Measurements from ENCODE around the gene SLC30A1.

SLC30A1 gene

GRCh38 chr1:211607754-211608473, 29.0 kb upstream of the SLC30A1 start:
- Histone ChIP-seq H3K9me3 (ENCODE audit: severe bottlenecking) (no peaks in the 10 kb centered on the region), H3K4me3 (ENCODE audit: severe bottlenecking) (no peak overlapping the region), H3K27me3 (ENCODE audit: insufficient read depth, poor library complexity, severe bottlenecking) (no peaks in the 10 kb centered on the region), H3K36me3 (ENCODE audit: low read depth) (no peaks in the 10 kb centered on the region), H3K4me1 (ENCODE audit: insufficient read depth, poor library complexity, severe bottlenecking) (no peaks in the 10 kb centered on the region), H3K27ac (ENCODE audit: poor library complexity, severe bottlenecking) (no peak overlapping the region)
- no peak for ATAC-seq (ENCODE audit: low read depth)
- no peak for DNase-seq (ENCODE audit: low spot score)
- no peak for TF ChIP-seq CTCF (IDR thresholded peaks at IDR 0.05; ENCODE audit: poor library complexity, severe bottlenecking)

DNA sequence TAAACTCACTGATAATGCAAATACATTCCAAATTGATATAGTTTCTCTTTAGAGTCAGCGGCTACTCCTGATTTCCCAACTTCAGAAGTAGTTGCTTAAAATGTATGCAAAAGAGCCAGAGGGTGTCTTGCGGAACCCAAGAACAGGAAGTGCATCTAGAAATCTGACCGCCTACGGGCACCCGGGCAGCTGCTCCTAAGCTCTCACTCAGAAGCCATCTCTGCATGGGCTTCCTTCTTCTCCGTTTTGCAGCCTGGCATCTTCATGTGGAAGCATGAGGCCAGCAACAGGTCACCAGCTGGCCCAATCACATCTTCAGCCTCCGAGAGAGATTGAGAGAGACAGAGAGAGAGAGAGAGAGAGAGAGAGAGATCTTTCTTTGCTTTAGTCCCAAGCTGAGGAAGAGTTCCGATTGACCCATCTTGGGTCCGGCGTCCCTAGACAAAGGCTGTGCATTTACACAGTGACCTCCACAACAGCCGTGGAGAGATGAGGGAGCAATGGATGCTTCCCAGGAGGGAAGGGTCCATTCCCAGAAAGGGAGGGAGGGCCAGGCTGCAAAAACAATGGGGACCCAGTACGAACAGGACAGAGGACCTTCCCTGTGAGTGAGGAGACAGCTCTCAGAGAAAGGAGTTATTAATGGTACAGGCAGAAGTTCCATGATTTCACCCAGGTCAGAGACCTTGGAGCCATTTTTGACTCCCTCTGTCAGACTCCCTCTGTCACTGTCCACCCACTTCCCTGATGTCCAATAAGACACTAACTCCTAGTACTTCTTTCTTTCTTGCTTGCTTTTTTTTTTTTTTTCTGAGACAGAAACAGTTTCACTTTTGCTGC, 28.2 kb upstream of the SLC30A1 start:
- Histone ChIP-seq H3K27ac (ENCODE audit: poor library complexity, severe bottlenecking) (no peak overlapping the region), H3K36me3 (ENCODE audit: low read depth) (no peaks in the 10 kb centered on the region), H3K4me1 (ENCODE audit: insufficient read depth, poor library complexity, severe bottlenecking) (no peaks in the 10 kb centered on the region), H3K27me3 (ENCODE audit: insufficient read depth, poor library complexity, severe bottlenecking) (no peaks in the 10 kb centered on the region), H3K4me3 (ENCODE audit: severe bottlenecking) (no peak overlapping the region), H3K9me3 (ENCODE audit: severe bottlenecking) (no peaks in the 10 kb centered on the region)
- TF ChIP-seq CTCF (IDR thresholded peaks at IDR 0.05; ENCODE audit: poor library complexity, severe bottlenecking), result no peak
- DNase-seq (ENCODE audit: low spot score) (no peak), ATAC-seq (ENCODE audit: low read depth) (no peak)

- H3K27ac ChIP-seq (ENCODE audit: poor library complexity, severe bottlenecking), result no peak overlapping the region
- H3K9me3 ChIP-seq (ENCODE audit: severe bottlenecking), result no peaks in the 10 kb centered on the region
- no peaks in the 10 kb centered on the region for H3K36me3 ChIP-seq (ENCODE audit: low read depth)
- no peaks in the 10 kb centered on the region for H3K27me3 ChIP-seq (ENCODE audit: insufficient read depth, poor library complexity, severe bottlenecking)
- H3K4me1 ChIP-seq (ENCODE audit: insufficient read depth, poor library complexity, severe bottlenecking), result no peaks in the 10 kb centered on the region
- DNase-seq (ENCODE audit: low spot score), result no peak
- no peak for ATAC-seq (ENCODE audit: low read depth)
- no peak overlapping the region for H3K4me3 ChIP-seq (ENCODE audit: severe bottlenecking)
- TF ChIP-seq CTCF (IDR thresholded peaks at IDR 0.05; ENCODE audit: poor library complexity, severe bottlenecking), result no peak
Measured at GRCh38 chr1:211606332-211606913, 27.5 kb upstream of the SLC30A1 start.

DNA sequence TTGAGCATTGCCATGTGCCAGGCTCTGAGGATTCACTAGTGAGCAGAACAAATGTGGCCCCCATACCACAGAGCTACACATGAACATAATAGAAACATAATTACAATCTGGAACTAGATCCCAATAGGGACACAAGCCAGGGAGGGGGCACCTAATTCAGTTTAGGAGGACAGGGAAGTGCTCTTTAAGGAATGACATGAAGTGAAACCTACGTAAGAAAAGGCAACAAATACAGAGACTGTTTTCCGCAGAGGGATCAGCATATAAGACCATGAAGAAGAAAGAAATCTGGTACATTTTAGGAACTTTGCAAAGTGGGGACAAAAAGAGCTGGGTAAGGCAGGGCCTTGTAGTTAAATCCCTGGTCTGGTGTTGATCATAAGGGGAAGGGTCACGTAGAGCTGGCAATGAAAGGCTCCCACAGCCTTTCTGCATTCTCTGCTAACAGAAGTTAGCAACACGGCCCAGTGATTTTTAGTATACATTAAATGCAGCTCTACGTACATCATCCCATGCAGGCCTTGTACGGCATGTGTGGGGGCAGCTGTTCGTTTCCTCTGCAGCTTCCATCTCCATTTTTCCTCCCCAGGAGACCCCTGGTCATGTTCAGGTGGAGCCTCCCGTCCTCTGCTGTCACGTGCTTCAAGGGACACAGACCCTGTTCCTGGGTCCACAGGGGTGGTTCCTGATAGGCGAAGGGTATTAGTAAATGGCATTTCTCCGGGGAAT, 26.8 kb upstream of the SLC30A1 start:
- DNase-seq (ENCODE audit: low spot score) (no peak), ATAC-seq (ENCODE audit: low read depth) (no peak)
- no peak overlapping the region for H3K27ac ChIP-seq (ENCODE audit: poor library complexity, severe bottlenecking)
- H3K4me1 ChIP-seq (ENCODE audit: insufficient read depth, poor library complexity, severe bottlenecking), result no peaks in the 10 kb centered on the region
- no peaks in the 10 kb centered on the region for H3K9me3 ChIP-seq (ENCODE audit: severe bottlenecking)
- H3K36me3 ChIP-seq (ENCODE audit: low read depth), result no peaks in the 10 kb centered on the region
- no peak overlapping the region for H3K4me3 ChIP-seq (ENCODE audit: severe bottlenecking)
- no peaks in the 10 kb centered on the region for H3K27me3 ChIP-seq (ENCODE audit: insufficient read depth, poor library complexity, severe bottlenecking)
- no peak for TF ChIP-seq CTCF (IDR thresholded peaks at IDR 0.05; ENCODE audit: poor library complexity, severe bottlenecking)
